Calu3 (cell line): Measurements from ENCODE around the gene DLL1. TPM values are rescaled to one million over a fixed set of nuclear protein-coding genes. Genes with fewer than 3 reads are reported as not detected.
A peak's percentile ranks its signal among the peaks of the same experiment; 100 is the strongest.

Experiments used
- BruUV-seq: library from RNA; stranded (reverse); fragments of 400-500 nt; replicated peaks from 2 replicates; lab custom pipeline; 2021; lab: Mats Ljungman, UMichigan
- CTCF ChIA-PET: fragments of 300-600 bp; sonication (Branson Sonifier 250); formaldehyde crosslinking; loops from one replicate; lab custom pipeline; 2022; ENCODE audit warnings: antibody characterized with exemption; lab: Charles Lee
- DNase-seq: peaks from one replicate; pipeline ENCODE4 v3.0.0; 2022
- H3K27ac Mint-ChIP-seq: one replicate; pipeline ENCODE4 v1.8.0; 2022; ENCODE audit warnings: mixed read lengths; ENCODE audit not compliant: unreplicated experiment
- H3K27me3 Mint-ChIP-seq: one replicate; pipeline ENCODE4 v1.8.0; 2022; ENCODE audit warnings: mixed read lengths; ENCODE audit not compliant: unreplicated experiment
- H3K36me3 Mint-ChIP-seq: one replicate; pipeline ENCODE4 v1.8.0; 2022; ENCODE audit warnings: mild to moderate bottlenecking, moderate library complexity, mixed read lengths; ENCODE audit not compliant: insufficient read depth, unreplicated experiment
- H3K4me1 Mint-ChIP-seq: one replicate; pipeline ENCODE4 v1.8.0; 2022; ENCODE audit warnings: mild to moderate bottlenecking, low read depth, mixed read lengths; ENCODE audit not compliant: unreplicated experiment
- H3K4me3 Mint-ChIP-seq: one replicate; pipeline ENCODE4 v1.8.0; 2022; ENCODE audit warnings: mild to moderate bottlenecking, low read depth, moderate library complexity, mixed read lengths; ENCODE audit not compliant: unreplicated experiment
- H3K9me3 Mint-ChIP-seq: one replicate; pipeline ENCODE4 v1.8.0; 2022; ENCODE audit warnings: low read depth, mixed read lengths; ENCODE audit not compliant: unreplicated experiment
- intact Hi-C: fragments of 100-400 bp; cut with micrococcal nuclease; formaldehyde crosslinking; loops from one replicate; pipeline ENCODE4 v1.10.0; 2022; ENCODE audit not compliant: unreplicated experiment
- total RNA-seq: library from RNA; stranded (reverse); gene quantifications from 2 replicates; pipeline ENCODE4 v1.2.3, GENCODE V29; 2022
- TF ChIP-seq, protein P1 (sequence below): fragments of 200-600 bp; IDR thresholded peaks from one replicate; pipeline ENCODE4 v1.8.0; 2022; ENCODE audit warnings: antibody characterized with exemption; ENCODE audit not compliant: unreplicated experiment

DLL1 gene
- total RNA-seq, 1 experiment from 2014 or later: 0.14 TPM

GRCh38 chr6:170294813-170295509 is 4.1 kb upstream of the DLL1 start:
- H3K4me3 Mint-ChIP-seq: peak overlapping the region; percentile 62
- no peak overlapping the region for H3K27ac Mint-ChIP-seq
- H3K36me3 Mint-ChIP-seq: peaks cover 11% of the 10 kb centered on the region
- peaks cover 10% of the 10 kb centered on the region for H3K4me1 Mint-ChIP-seq
- peaks cover 87% of the 10 kb centered on the region for H3K27me3 Mint-ChIP-seq
- intact Hi-C loops: loop anchor here (5.0 to 10.0 kb wide), 2 partner anchors 230 to 463 kb away; no protein-coding TSS in a partner anchor
- DNase-seq: no peak
- no TSS peak for BruUV-seq
- H3K9me3 Mint-ChIP-seq: no peaks in the 10 kb centered on the region
- TF ChIP-seq, protein P1, sequence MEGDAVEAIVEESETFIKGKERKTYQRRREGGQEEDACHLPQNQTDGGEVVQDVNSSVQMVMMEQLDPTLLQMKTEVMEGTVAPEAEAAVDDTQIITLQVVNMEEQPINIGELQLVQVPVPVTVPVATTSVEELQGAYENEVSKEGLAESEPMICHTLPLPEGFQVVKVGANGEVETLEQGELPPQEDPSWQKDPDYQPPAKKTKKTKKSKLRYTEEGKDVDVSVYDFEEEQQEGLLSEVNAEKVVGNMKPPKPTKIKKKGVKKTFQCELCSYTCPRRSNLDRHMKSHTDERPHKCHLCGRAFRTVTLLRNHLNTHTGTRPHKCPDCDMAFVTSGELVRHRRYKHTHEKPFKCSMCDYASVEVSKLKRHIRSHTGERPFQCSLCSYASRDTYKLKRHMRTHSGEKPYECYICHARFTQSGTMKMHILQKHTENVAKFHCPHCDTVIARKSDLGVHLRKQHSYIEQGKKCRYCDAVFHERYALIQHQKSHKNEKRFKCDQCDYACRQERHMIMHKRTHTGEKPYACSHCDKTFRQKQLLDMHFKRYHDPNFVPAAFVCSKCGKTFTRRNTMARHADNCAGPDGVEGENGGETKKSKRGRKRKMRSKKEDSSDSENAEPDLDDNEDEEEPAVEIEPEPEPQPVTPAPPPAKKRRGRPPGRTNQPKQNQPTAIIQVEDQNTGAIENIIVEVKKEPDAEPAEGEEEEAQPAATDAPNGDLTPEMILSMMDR: no peak
- CTCF ChIA-PET: no interaction called here

DNA sequence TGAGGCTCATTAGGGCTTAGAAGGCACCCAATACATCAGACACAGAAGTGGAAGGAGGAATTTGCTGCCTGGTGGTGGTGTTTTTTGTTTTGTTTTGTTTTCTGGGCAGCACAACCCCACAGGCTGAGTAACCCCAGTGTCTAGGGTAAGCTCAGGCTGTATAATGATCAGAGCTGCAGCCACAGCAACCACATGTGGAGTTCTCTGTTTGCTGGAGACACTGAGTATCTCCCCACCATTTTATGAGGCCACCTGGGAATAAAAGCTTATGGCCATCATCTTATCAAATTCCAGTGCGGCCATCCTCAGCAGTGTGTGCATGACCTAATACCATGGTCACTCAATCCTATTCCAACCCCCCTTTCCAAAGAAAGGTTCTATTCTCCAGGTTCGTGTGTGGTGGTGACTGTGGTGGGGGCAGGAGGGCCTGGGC is 3.4 kb upstream of the DLL1 start:
- intact Hi-C loops: loop anchor here (5.0 to 10.0 kb wide), 2 partner anchors 230 to 462 kb away; no protein-coding TSS in a partner anchor
- Mint-ChIP-seq H3K9me3 (no peaks in the 10 kb centered on the region), H3K27me3 (peaks cover 85% of the 10 kb centered on the region), H3K4me1 (peaks cover 10% of the 10 kb centered on the region), H3K4me3 (no peak overlapping the region), H3K27ac (no peak overlapping the region), H3K36me3 (peaks cover 11% of the 10 kb centered on the region)
- no peak for DNase-seq
- no TSS peak for BruUV-seq
- CTCF ChIA-PET: no interaction called here
- TF ChIP-seq, protein P1: no peak

- peaks cover 14% of the 10 kb centered on the region for H3K4me1 Mint-ChIP-seq
- peaks cover 11% of the 10 kb centered on the region for H3K36me3 Mint-ChIP-seq
- TF ChIP-seq, protein P1: no peak
- DNase-seq: no peak
- no peaks in the 10 kb centered on the region for H3K9me3 Mint-ChIP-seq
- no peak overlapping the region for H3K4me3 Mint-ChIP-seq
- intact Hi-C loops: loop anchor here (5.0 to 10.0 kb wide), 2 partner anchors 231 to 461 kb away; no protein-coding TSS in a partner anchor
- no TSS peak for BruUV-seq
- peaks cover 85% of the 10 kb centered on the region for H3K27me3 Mint-ChIP-seq
- no peak overlapping the region for H3K27ac Mint-ChIP-seq
- CTCF ChIA-PET: interaction anchor here (1.9 kb wide), 1 partner anchor 461 kb away, joined by 10 read pairs; no protein-coding TSS in a partner anchor
Observed at GRCh38 chr6:170293341-170294231, 2.7 kb upstream of the DLL1 start.

DNA sequence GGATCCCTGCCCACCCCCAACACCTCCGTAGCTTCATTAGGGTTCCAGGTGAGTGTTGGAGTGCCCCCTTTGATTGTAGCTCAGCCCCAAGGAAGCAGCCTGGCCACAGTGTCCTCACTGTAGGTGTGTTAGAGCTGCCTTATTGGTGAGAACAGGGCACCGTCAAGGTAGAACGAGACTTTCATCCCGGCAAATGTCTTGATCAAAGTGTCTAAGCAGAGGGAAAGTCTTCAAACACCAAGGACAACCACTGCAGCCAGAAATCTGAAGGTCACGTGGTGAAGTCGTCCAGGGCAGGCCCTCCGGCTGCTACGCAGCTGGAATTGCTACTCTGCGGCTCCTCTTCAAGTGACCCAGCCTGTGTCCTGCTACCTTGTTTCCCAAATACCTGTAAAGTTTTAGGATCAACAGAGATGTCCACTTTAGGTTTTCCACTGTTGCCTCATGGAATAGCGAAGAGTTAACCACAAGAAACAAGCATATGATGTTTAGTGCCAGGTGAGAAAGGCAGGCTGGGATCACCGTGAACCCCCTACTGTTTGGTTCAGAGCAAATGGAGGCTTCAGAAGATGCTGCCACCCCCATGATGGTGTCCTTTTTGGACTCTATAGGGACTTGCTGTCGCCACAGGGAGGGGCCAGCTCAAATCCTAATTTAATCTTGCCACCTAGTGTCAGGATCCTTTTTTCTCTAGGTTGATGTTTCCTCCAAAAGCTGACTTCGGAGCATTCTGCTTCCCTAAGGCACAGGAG is 1.7 kb upstream of the DLL1 start:
- TF ChIP-seq, protein P1: no peak
- DNase-seq: no peak
- Mint-ChIP-seq H3K27ac (no peak overlapping the region), H3K9me3 (no peaks in the 10 kb centered on the region), H3K27me3 (peaks cover 85% of the 10 kb centered on the region), H3K4me1 (peaks cover 17% of the 10 kb centered on the region), H3K4me3 (no peak overlapping the region), H3K36me3 (peaks cover 11% of the 10 kb centered on the region)
- intact Hi-C loops: loop anchor here (5.0 to 10.0 kb wide), 2 partner anchors 232 to 460 kb away; no protein-coding TSS in a partner anchor
- BruUV-seq: no TSS peak
- CTCF ChIA-PET: interaction anchor here (0.6 to 1.9 kb wide), 3 partner anchors 62 to 489 kb away, joined by 3 to 10 read pairs (median 5); no protein-coding TSS in a partner anchor
